NCI-H460 (cell line): ENCODE measurements around the gene RAI14. TPM values are rescaled to one million over a fixed set of nuclear protein-coding genes. Genes with fewer than 3 reads are reported as not detected.
"Not testable (repeated sequence)": the region's sequence is repeated elsewhere in the genome, so short reads cannot be mapped to it uniquely, and the experiment has no call there.

Experiments used
- DNase-seq: peaks from one replicate; pipeline ENCODE4 v3.0.0-alpha.2; 2016; ENCODE audit warnings: low read depth; ENCODE audit errors: extremely low read depth
- total RNA-seq: library from RNA; depleted of rRNA; stranded (reverse); fragments of >200 nt; shearing (Covaris generic); gene quantifications from 2 replicates; pipeline ENCODE4 v1.2.3, GENCODE V29; 2014

The RAI14 gene
- total RNA-seq, 1 experiment from 2014 or later = 15.9 TPM

GRCh38 chr5:34697308-34698108, 41.4 kb downstream of the RAI14 start:
- DNase-seq = no peak

GRCh38 chr5:34698109-34698419, 41.9 kb downstream of the RAI14 start:
- no peak for DNase-seq

GRCh38 chr5:34698754-34699153, 42.6 kb downstream of the RAI14 start:
- DNase-seq = no peak

- DNase-seq = no peak
Measured at GRCh38 chr5:34699155-34700077, 43.3 kb downstream of the RAI14 start.

- no peak for DNase-seq
Measured at GRCh38 chr5:34700078-34700452, 43.9 kb downstream of the RAI14 start.

GRCh38 chr5:34701442-34701841, 45.3 kb downstream of the RAI14 start:
- not testable (repeated sequence) for DNase-seq

- no peak for DNase-seq
Measured at GRCh38 chr5:34703767-34704713, 47.9 kb downstream of the RAI14 start.

GRCh38 chr5:34706084-34706483, 50.0 kb downstream of the RAI14 start:
- no peak for DNase-seq

- DNase-seq = no peak
Measured at GRCh38 chr5:34707451-34708107, 51.5 kb downstream of the RAI14 start.

- DNase-seq = no peak
Measured at GRCh38 chr5:34708777-34709176, 52.6 kb downstream of the RAI14 start.

GRCh38 chr5:34709861-34710673, 53.9 kb downstream of the RAI14 start:
- no peak for DNase-seq

- DNase-seq = no peak
Measured at GRCh38 chr5:34712565-34712964, 56.4 kb downstream of the RAI14 start.

GRCh38 chr5:34715711-34716110, 59.6 kb downstream of the RAI14 start:
- DNase-seq = no peak

GRCh38 chr5:34716986-34717385, 60.9 kb downstream of the RAI14 start:
- no peak for DNase-seq

GRCh38 chr5:34717426-34718327, 61.5 kb downstream of the RAI14 start:
- no peak for DNase-seq

- DNase-seq = no peak
Measured at GRCh38 chr5:34718516-34718915, 62.4 kb downstream of the RAI14 start.

- DNase-seq = no peak
Measured at GRCh38 chr5:34719029-34719428, 62.9 kb downstream of the RAI14 start.

GRCh38 chr5:34721327-34721726, 65.2 kb downstream of the RAI14 start:
- no peak for DNase-seq
